IMR-90 (cell line): ENCODE data around the gene DDX31.

Experiments used
- BHLHE40 ChIP-seq: fragments of 150-350 bp; IDR thresholded peaks from 2 replicates; pipeline ENCODE4 v1.6.1; 2016; ENCODE audit warnings: mild to moderate bottlenecking, low read depth, low read length
- CEBPB ChIP-seq: IDR thresholded peaks from 2 replicates; pipeline ENCODE4 v1.6.1; 2012; ENCODE audit warnings: low read depth, low read length, improper control_type of control experiment
- POLR2A ChIP-seq: IDR thresholded peaks from 2 replicates; pipeline ENCODE4 v1.6.1; 2012; ENCODE audit warnings: mild to moderate bottlenecking, low read depth, low read length
- RCOR1 ChIP-seq: IDR thresholded peaks from 2 replicates; pipeline ENCODE4 v1.6.1; 2012; ENCODE audit warnings: mild to moderate bottlenecking, low read length, improper control_type of control experiment; ENCODE audit not compliant: insufficient replicate concordance
- TF ChIP-seq, protein P1 (sequence below): conservative IDR thresholded peaks from 2 replicates; pipeline ENCODE4 v1.5.1; 2012; ENCODE audit warnings: mild to moderate bottlenecking, low read depth, low read length, improper control_type of control experiment

DNA sequence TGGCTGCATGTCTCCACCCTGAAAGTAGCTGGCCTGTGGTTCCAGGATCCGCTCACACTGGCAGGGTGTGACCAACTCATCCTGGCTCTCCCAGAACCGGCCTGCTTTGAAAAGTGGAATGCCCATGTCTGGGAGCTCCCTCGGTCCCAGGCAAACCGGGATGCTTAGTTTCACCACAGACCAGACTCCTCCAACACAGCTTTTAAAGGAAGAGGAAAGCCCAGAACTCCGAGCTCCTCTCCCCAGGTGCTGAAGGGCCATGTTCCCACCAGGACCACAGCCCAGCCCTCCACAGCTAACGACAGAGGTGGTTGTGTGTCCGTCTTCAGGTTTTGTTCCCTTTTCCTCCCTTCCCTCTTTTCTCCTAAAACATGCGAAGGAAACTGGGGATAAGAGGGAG lies 38.5 kb upstream of the DDX31 start:
- TF ChIP-seq POLR2A (no peak), BHLHE40 (no peak), CEBPB (no peak), RCOR1 (no peak)
- TF ChIP-seq, protein P1, sequence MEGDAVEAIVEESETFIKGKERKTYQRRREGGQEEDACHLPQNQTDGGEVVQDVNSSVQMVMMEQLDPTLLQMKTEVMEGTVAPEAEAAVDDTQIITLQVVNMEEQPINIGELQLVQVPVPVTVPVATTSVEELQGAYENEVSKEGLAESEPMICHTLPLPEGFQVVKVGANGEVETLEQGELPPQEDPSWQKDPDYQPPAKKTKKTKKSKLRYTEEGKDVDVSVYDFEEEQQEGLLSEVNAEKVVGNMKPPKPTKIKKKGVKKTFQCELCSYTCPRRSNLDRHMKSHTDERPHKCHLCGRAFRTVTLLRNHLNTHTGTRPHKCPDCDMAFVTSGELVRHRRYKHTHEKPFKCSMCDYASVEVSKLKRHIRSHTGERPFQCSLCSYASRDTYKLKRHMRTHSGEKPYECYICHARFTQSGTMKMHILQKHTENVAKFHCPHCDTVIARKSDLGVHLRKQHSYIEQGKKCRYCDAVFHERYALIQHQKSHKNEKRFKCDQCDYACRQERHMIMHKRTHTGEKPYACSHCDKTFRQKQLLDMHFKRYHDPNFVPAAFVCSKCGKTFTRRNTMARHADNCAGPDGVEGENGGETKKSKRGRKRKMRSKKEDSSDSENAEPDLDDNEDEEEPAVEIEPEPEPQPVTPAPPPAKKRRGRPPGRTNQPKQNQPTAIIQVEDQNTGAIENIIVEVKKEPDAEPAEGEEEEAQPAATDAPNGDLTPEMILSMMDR: no peak
